HG02970 (cell line): Measurements from ENCODE around the gene DCXR.

ENCODE experiments used
- ATAC-seq: cut with Tn5 transposase; IDR thresholded peaks from one replicate; pipeline ENCODE4 v1.9.1; 2021; ENCODE audit warnings: mild to moderate bottlenecking, moderate library complexity, moderate number of reproducible peaks; ENCODE audit not compliant: unreplicated experiment, low FRiP score

DCXR gene

GRCh38 chr17:81990836-81991683, 46.4 kb downstream of the DCXR start:
- ATAC-seq = no peak

- no peak for ATAC-seq
Measured at GRCh38 chr17:81987161-81987770, 50.2 kb downstream of the DCXR start.

GRCh38 chr17:81986606-81987005, 50.9 kb downstream of the DCXR start:
- ATAC-seq = no peak
